Stomach smooth muscle (tissue), 2 donors: Measurements from ENCODE around the gene NFIL3.

Experiments used
- H3K27ac ChIP-seq: one replicate; pipeline ENCODE4 v1.7.0; 2013; ENCODE audit warnings: mild to moderate bottlenecking, low read length, inconsistent platforms
- H3K27me3 ChIP-seq, 2 donors: one replicate each; pipeline ENCODE4 v1.7.0; 2013; ENCODE audit warnings: low read length in 2 of 2; ENCODE audit not compliant: insufficient read depth in 2 of 2, control insufficient read depth in 1 of 2
- H3K36me3 ChIP-seq, 2 donors: one replicate each; pipeline ENCODE4 v1.7.0; 2013; ENCODE audit warnings: low read length in 2 of 2; ENCODE audit not compliant: control insufficient read depth in 2 of 2, insufficient read depth in 2 of 2
- H3K4me1 ChIP-seq: one replicate; pipeline ENCODE4 v1.7.0; 2013; ENCODE audit warnings: low read length; ENCODE audit not compliant: control insufficient read depth, insufficient read depth
- H3K4me3 ChIP-seq, 2 donors: one replicate each; pipeline ENCODE4 v1.7.0; 2013; ENCODE audit warnings: low read length in 2 of 2
- H3K9ac ChIP-seq, 2 donors: one replicate each; pipeline ENCODE4 v1.7.0; 2013; ENCODE audit warnings: low read length in 2 of 2, mild to moderate bottlenecking in 1 of 2
- H3K9me3 ChIP-seq, 2 donors: one replicate each; pipeline ENCODE4 v1.7.0; 2013; ENCODE audit warnings: low read length in 2 of 2; ENCODE audit not compliant: control insufficient read depth in 2 of 2
- donor health status: healthy.
- donor health status: Pancreatic carcinoma.

NFIL3 gene

GRCh38 chr9:91359083-91359482 is 64.5 kb downstream of the NFIL3 start:
- Histone ChIP-seq H3K4me1 (peaks cover 11% of the 10 kb centered on the region), H3K4me3 (no peak overlapping the region), H3K27ac (no peak overlapping the region), H3K36me3 (peaks cover 0 to 2% of the 10 kb centered on the region in 2 donors), H3K27me3 (no peaks in the 10 kb centered on the region), H3K9ac (no peak overlapping the region), H3K9me3 (no peaks in the 10 kb centered on the region)
